GM12878 (cell line): ENCODE data around the gene SYCE3. TPM values are rescaled to one million over a fixed set of nuclear protein-coding genes. Genes with fewer than 3 reads are reported as not detected.

ENCODE experiments used
- ATAC-seq: fragments of 200-7000 bp; cut with Tn5 transposase; 3 replicates; pipeline ENCODE4 v1.9.1; 2020; ENCODE audit warnings: mild to moderate bottlenecking, moderate library complexity
- BruUV-seq: library from RNA; stranded (reverse); fragments of 400-500 nt; replicated peaks from 2 replicates; lab custom pipeline; 2021; lab: Mats Ljungman, UMichigan
- CTCF ChIA-PET: fragments of 300-600 bp; sonication (Branson Sonifier 250); formaldehyde crosslinking; extraction: SDS; loops from one replicate; lab custom pipeline; 2021; ENCODE audit warnings: inconsistent platforms; lab: Yijun Ruan, JAX
- POLR2A ChIA-PET: fragments of 350-600 bp; formaldehyde crosslinking; extraction: SDS; loops from one replicate; lab custom pipeline; 2021; ENCODE audit warnings: inconsistent platforms; lab: Charles Lee
- RAD21 ChIA-PET: fragments of 300-600 bp; sonication (Branson Sonifier 250); formaldehyde crosslinking; loops from one replicate; lab custom pipeline; 2023; ENCODE audit warnings: antibody characterized with exemption; ENCODE audit not compliant: unreplicated experiment; lab: Charles Lee
- SMC1A ChIA-PET: fragments of 300-600 bp; sonication (Branson Sonifier 250); formaldehyde crosslinking; loops from one replicate; lab custom pipeline; 2023; ENCODE audit not compliant: unreplicated experiment, uncharacterized antibody; lab: Charles Lee
- DNase-seq: peaks from one replicate; pipeline ENCODE4 v3.0.0-alpha.2; 2011; ENCODE audit warnings: low read depth, low spot score
- FAIRE-seq: peaks from 3 replicates; lab custom pipeline; 2011; peaks lifted over from hg19 to GRCh38; lab: Jason Lieb, UNC
- H2AFZ ChIP-seq: 2 replicates; pipeline ENCODE4 v1.6.0; 2011; ENCODE audit warnings: low read depth, low read length, control low read depth; ENCODE audit not compliant: control insufficient read depth
- H3K27ac ChIP-seq: 2 replicates; pipeline ENCODE4 v1.5.1; 2011; ENCODE audit warnings: control low read depth; ENCODE audit not compliant: control insufficient read depth, insufficient read depth
- H3K27me3 ChIP-seq, 2 experiments: replicated peaks in 1 of 2; 2 replicates each; pipeline versions ENCODE4 v1.6.0 to v1.6.1; 2011; ENCODE audit warnings: low read length in 1 of 2; ENCODE audit not compliant: control insufficient read depth in 2 of 2, insufficient read depth in 2 of 2
- H3K36me3 ChIP-seq, 2 experiments: 2 replicates each; pipeline ENCODE4 v1.5.1; 2011; ENCODE audit warnings: low read length in 1 of 2; ENCODE audit not compliant: control insufficient read depth in 2 of 2, insufficient read depth in 2 of 2
- H3K4me1 ChIP-seq: 2 replicates; pipeline ENCODE4 v1.6.1; 2011; ENCODE audit warnings: mild to moderate bottlenecking, low read length, moderate library complexity, mixed read lengths; ENCODE audit not compliant: control insufficient read depth, insufficient read depth
- H3K4me2 ChIP-seq: 2 replicates; pipeline ENCODE4 v1.6.0; 2011; ENCODE audit warnings: control low read depth; ENCODE audit not compliant: control insufficient read depth, insufficient read depth
- H3K4me3 ChIP-seq: fragments of 200-600 bp; sonication (generic); 2 replicates; pipeline ENCODE4 v1.5.1; 2016
- H3K79me2 ChIP-seq: 2 replicates; pipeline ENCODE4 v1.6.0; 2011; ENCODE audit warnings: low read length; ENCODE audit not compliant: control insufficient read depth, insufficient read depth
- H3K9ac ChIP-seq: 2 replicates; pipeline ENCODE4 v1.8.0; 2011; ENCODE audit warnings: low read length, control low read depth, mixed read lengths; ENCODE audit not compliant: control insufficient read depth, insufficient read depth
- H3K9me3 ChIP-seq: replicated peaks from 3 replicates; pipeline ENCODE4 v1.5.1; 2011; ENCODE audit warnings: mild to moderate bottlenecking, low read length; ENCODE audit not compliant: control insufficient read depth, insufficient read depth
- H4K20me1 ChIP-seq: 2 replicates; pipeline ENCODE4 v1.6.0; 2011; ENCODE audit not compliant: control insufficient read depth, insufficient read depth
- MTA2 ChIP-seq: fragments of 450-650 bp; IDR thresholded peaks from 2 replicates; pipeline ENCODE4 v1.6.1; 2016; ENCODE audit warnings: low read depth, mild to moderate bottlenecking, moderate library complexity
- ZNF274 ChIP-seq: IDR thresholded peaks from one replicate; pipeline ENCODE4 v1.8.0; 2011; ENCODE audit not compliant: insufficient read length, insufficient read depth
- WGBS: methylation state at CpG from one replicate; pipeline ENCODE4 v1.1.6; 2016; ENCODE audit warnings: low lambda C conversion rate; ENCODE audit not compliant: insufficient replicate concordance, insufficient coverage; ENCODE audit errors: missing lambda C conversion rate; 5-methylcytosine and 5-hydroxymethylcytosine counted together
- in situ Hi-C: fragments of 300-500 bp; cut with MboI; formaldehyde crosslinking; loops from 9 replicates; pipeline ENCODE4 v1.14.3; 2018; ENCODE audit warnings: mixed read lengths
- intact Hi-C: fragments of 100-400 bp; cut with micrococcal nuclease; formaldehyde crosslinking; loops from one replicate; pipeline ENCODE4 v1.14.2; 2022; ENCODE audit not compliant: unreplicated experiment
- polyA plus RNA-seq, 11 experiments: library from polyadenylated mRNA; depleted of rRNA in 4 of 11; unstranded in 6 of 11; stranded (reverse) in 5 of 11; fragments of >200 nt; fragmentation: Nextera tagmentation in 4 of 11; fragmentation: Illumina TruSeq in 1 of 11; extraction: Ambion mirVana in 4 of 11; extraction: Trizol in 1 of 11; gene quantifications; 1 replicate in 1 of 11; 2 replicates in 10 of 11; pipeline versions ENCODE4 v1.2.1 to v1.2.3, GENCODE V29; 2011 to 2016; ENCODE audit warnings: inconsistent platforms in 2 of 11, missing spikeins in 2 of 11, low read depth in 1 of 11
- total RNA-seq, 4 experiments: library from RNA; depleted of rRNA in 3 of 4; stranded (reverse); fragments of >200 nt in 3 of 4; fragmentation: Illumina TruSeq in 1 of 4; extraction: Trizol in 1 of 4; gene quantifications; 2 replicates each; pipeline versions ENCODE4 v1.2.1 to v1.2.3, GENCODE V29; 2013 to 2021
- TF ChIP-seq, protein P1 (sequence below): fragments of 450-650 bp; IDR thresholded peaks from 2 replicates; pipeline ENCODE4 v1.6.1; 2017; ENCODE audit warnings: mild to moderate bottlenecking, low read depth, inconsistent platforms; ENCODE audit not compliant: poor library complexity, severe bottlenecking

The SYCE3 gene
- total and polyA plus RNA-seq, 10 of the 15 experiments (the other 5 are each of a cell fraction or from before 2014, with no cell fraction given), result 0.38 to 0.91 (median 0.76) TPM; not detected in 4

DNA sequence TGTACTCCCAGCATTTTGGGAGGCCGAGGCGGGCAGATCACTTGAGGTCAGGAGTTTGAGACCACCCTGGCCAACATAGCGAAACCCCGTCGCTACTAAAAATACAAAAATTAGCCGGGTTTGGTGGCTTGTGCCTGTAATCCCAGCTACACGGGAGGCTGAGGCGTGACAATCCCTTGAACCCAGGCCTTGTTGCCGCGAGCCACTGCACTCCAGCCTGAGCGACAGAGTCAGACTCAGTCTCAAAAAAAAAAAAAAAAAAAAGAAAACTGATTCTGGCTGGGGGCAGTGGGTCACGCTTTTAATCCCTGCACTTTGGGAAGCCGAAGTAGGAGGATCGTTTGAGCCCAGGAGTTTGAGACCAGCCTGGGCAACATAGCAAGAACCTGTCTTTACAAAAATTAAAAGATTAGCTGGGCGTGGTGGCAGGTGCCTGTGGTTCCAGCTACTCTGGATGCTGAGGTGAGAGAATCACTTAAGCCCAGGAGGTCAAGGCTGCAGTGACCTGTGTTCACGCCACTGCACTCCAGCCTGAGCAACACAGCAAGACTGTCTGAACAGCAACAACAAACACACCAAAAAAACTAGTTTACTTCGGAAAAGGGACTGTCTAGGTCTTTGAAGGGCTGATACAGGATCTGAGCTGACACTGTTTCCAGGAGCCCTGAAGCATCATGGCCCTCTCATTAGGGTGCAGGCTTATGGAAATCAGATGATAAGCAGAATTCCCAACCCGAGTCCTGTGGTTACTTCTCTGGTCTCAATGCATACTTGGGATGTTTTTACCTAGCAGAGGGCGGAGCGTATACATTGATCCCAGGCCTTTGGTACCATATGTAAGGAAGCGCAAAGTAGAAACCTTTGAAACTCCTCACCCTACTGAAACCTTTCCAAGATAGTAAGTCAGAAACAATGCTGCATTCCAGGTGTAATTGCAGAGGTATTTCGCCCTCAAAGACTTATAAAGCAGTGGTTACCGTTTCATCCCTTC lies 21.7 kb upstream of the SYCE3 start:
- CTCF ChIA-PET, result interaction anchor here (0.8 to 1.4 kb wide), 2 partner anchors 36 to 115 kb away, joined by 3 to 4 read pairs; no protein-coding TSS in a partner anchor
- in situ Hi-C loops, result no loop called here
- H3K79me2 ChIP-seq, result peaks cover 20% of the 10 kb centered on the region
- no peak overlapping the region for H3K27ac ChIP-seq
- no peak overlapping the region for H2AFZ ChIP-seq
- RAD21 ChIA-PET, result no interaction called here
- peak overlapping the region; percentile 90; the same call in 1 of the 2 replicates for H3K4me3 ChIP-seq
- no peaks in the 10 kb centered on the region for H3K9me3 ChIP-seq
- no TSS peak for BruUV-seq
- SMC1A ChIA-PET, result interaction anchor here (0.6 kb wide), 1 partner anchor 74 kb away, joined by 3 read pairs; no protein-coding TSS in a partner anchor
- intact Hi-C loops, result loop anchor here (5.0 kb wide), 1 partner anchor 57 kb away; the partner anchor contains the start of gene SCO2
- H3K36me3 ChIP-seq, result peaks cover 0 to 6% of the 10 kb centered on the region in 2 experiments; a peak in 2 of 4 replicates
- H3K4me1 ChIP-seq, result peaks cover 9% of the 10 kb centered on the region
- peak overlapping the region; percentile 88 for H3K4me2 ChIP-seq
- POLR2A ChIA-PET, result interaction anchor here (0.7 kb wide), 1 partner anchor 59 kb away, joined by 3 read pairs; the partner anchor contains the start of gene SCO2
- H4K20me1 ChIP-seq, result no peaks in the 10 kb centered on the region
- no peaks in the 10 kb centered on the region for H3K27me3 ChIP-seq
- no peak for FAIRE-seq
- DNase-seq, result no peak
- ATAC-seq, result no peak
- no peak overlapping the region; the same call in 1 of the 2 replicates for H3K9ac ChIP-seq
- no peak for TF ChIP-seq MTA2
- no peak for TF ChIP-seq ZNF274
- TF ChIP-seq, protein P1, sequence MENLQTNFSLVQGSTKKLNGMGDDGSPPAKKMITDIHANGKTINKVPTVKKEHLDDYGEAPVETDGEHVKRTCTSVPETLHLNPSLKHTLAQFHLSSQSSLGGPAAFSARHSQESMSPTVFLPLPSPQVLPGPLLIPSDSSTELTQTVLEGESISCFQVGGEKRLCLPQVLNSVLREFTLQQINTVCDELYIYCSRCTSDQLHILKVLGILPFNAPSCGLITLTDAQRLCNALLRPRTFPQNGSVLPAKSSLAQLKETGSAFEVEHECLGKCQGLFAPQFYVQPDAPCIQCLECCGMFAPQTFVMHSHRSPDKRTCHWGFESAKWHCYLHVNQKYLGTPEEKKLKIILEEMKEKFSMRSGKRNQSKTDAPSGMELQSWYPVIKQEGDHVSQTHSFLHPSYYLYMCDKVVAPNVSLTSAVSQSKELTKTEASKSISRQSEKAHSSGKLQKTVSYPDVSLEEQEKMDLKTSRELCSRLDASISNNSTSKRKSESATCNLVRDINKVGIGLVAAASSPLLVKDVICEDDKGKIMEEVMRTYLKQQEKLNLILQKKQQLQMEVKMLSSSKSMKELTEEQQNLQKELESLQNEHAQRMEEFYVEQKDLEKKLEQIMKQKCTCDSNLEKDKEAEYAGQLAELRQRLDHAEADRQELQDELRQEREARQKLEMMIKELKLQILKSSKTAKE, result no peak
- 93% methylated on average over 23 of the region's 23 CpGs for WGBS
